Vagina (tissue), 2 donors: ENCODE measurements around the gene GSTT2B. TPM values are rescaled to one million over a fixed set of nuclear protein-coding genes. Genes with fewer than 3 reads are reported as not detected.
"Not testable (repeated sequence)": the region's sequence is repeated elsewhere in the genome, so short reads cannot be mapped to it uniquely, and the experiment has no call there.

Experiments used
- DNase-seq, 2 donors: peaks; one replicate each; pipeline ENCODE4 v3.0.0-alpha.2; 2017; ENCODE audit errors: extremely low spot score in 2 of 2
- H3K27ac ChIP-seq: fragments of 200-600 bp; sonication (generic); one replicate; pipeline ENCODE4 v1.5.1; 2019
- H3K27me3 ChIP-seq: fragments of 200-600 bp; sonication (generic); one replicate; pipeline ENCODE4 v1.5.1; 2019
- H3K36me3 ChIP-seq, 2 donors: fragments of 200-600 bp; sonication (generic); one replicate each; pipeline ENCODE4 v1.5.1; 2017 to 2019
- H3K4me1 ChIP-seq: fragments of 200-600 bp; sonication (generic); one replicate; pipeline ENCODE4 v1.5.1; 2019
- H3K4me3 ChIP-seq, 2 donors: fragments of 200-600 bp; sonication (generic); 1 replicate in 1 of 2; 2 replicates in 1 of 2; pipeline ENCODE4 v1.5.1; 2016 to 2019
- H3K9me3 ChIP-seq: fragments of 200-600 bp; sonication (generic); one replicate; pipeline ENCODE4 v1.5.1; 2019
- POLR2A ChIP-seq, 2 donors: fragments of 450-650 bp; IDR thresholded peaks; one replicate each; pipeline ENCODE4 v1.6.1; 2017; ENCODE audit warnings: antibody characterized with exemption in 2 of 2, mild to moderate bottlenecking in 2 of 2, moderate library complexity in 2 of 2
- POLR2AphosphoS5 ChIP-seq, 2 donors: sonication (generic); formaldehyde crosslinking; IDR thresholded peaks; one replicate each; pipeline ENCODE4 v1.9.0; 2017; ENCODE audit warnings: antibody characterized with exemption in 2 of 2, mild to moderate bottlenecking in 2 of 2, low read depth in 1 of 2; ENCODE audit not compliant: insufficient read depth in 1 of 2
- intact Hi-C: fragments of 100-400 bp; cut with DNase I; formaldehyde crosslinking; loops from one replicate; pipeline ENCODE4 v1.15.1; 2023
- total RNA-seq: library from RNA; depleted of rRNA; stranded (reverse); fragments of >200 nt; gene quantifications from one replicate; pipeline ENCODE4 v1.2.3, GENCODE V29; 2016
- TF ChIP-seq, protein P1 (sequence below), 3 experiments: fragments of 450-650 bp in 2 of 3; fragments of 200-600 bp in 1 of 3; sonication (generic) in 1 of 3; IDR thresholded peaks; one replicate each; pipeline ENCODE4 v1.5.1; 2017 to 2019; ENCODE audit warnings: antibody characterized with exemption in 3 of 3, mild to moderate bottlenecking in 2 of 3, moderate library complexity in 2 of 3

Gene GSTT2B
- total RNA-seq, 1 donor from 2014 or later = not detected

GRCh38 chr22:23938328-23939016 is 22.5 kb downstream of the GSTT2B start:
- TF ChIP-seq, protein P1, sequence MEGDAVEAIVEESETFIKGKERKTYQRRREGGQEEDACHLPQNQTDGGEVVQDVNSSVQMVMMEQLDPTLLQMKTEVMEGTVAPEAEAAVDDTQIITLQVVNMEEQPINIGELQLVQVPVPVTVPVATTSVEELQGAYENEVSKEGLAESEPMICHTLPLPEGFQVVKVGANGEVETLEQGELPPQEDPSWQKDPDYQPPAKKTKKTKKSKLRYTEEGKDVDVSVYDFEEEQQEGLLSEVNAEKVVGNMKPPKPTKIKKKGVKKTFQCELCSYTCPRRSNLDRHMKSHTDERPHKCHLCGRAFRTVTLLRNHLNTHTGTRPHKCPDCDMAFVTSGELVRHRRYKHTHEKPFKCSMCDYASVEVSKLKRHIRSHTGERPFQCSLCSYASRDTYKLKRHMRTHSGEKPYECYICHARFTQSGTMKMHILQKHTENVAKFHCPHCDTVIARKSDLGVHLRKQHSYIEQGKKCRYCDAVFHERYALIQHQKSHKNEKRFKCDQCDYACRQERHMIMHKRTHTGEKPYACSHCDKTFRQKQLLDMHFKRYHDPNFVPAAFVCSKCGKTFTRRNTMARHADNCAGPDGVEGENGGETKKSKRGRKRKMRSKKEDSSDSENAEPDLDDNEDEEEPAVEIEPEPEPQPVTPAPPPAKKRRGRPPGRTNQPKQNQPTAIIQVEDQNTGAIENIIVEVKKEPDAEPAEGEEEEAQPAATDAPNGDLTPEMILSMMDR (IDR thresholded peaks at IDR 0.05) = no peak
- no peak for TF ChIP-seq POLR2A (IDR thresholded peaks at IDR 0.05)
- TF ChIP-seq POLR2AphosphoS5 (IDR thresholded peaks at IDR 0.05; ENCODE audit: insufficient read depth in 1 of 2, low read depth in 1 of 2) = no peak
- intact Hi-C loops = loop anchor here (5.0 kb wide), 1 partner anchor 69 kb away; the partner anchor contains the start of gene GSTT4
- no peaks in the 10 kb centered on the region for H3K27me3 ChIP-seq
- H3K27ac ChIP-seq = no peak overlapping the region
- no peaks in the 10 kb centered on the region for H3K4me1 ChIP-seq
- H3K9me3 ChIP-seq = no peaks in the 10 kb centered on the region
- no peak for DNase-seq
- no peak overlapping the region for H3K4me3 ChIP-seq
- H3K36me3 ChIP-seq = no peaks in the 10 kb centered on the region

- H3K9me3 ChIP-seq = peaks cover 4% of the 10 kb centered on the region
- intact Hi-C loops = loop anchor here (5.0 kb wide), 1 partner anchor 46 kb away; the partner anchor contains the start of gene DDT
- no peak overlapping the region for H3K27ac ChIP-seq
- DNase-seq = no peak
- no peak for TF ChIP-seq POLR2AphosphoS5 (IDR thresholded peaks at IDR 0.05; ENCODE audit: insufficient read depth in 1 of 2, low read depth in 1 of 2)
- TF ChIP-seq, protein P1 (IDR thresholded peaks at IDR 0.05) = no peak
- TF ChIP-seq POLR2A (IDR thresholded peaks at IDR 0.05) = no peak
- H3K4me3 ChIP-seq = no peak overlapping the region
- peaks cover 8% of the 10 kb centered on the region for H3K4me1 ChIP-seq
- H3K36me3 ChIP-seq = no peaks in the 10 kb centered on the region
- no peaks in the 10 kb centered on the region for H3K27me3 ChIP-seq
Observed at GRCh38 chr22:23926561-23926960, 34.4 kb downstream of the GSTT2B start.

DNA sequence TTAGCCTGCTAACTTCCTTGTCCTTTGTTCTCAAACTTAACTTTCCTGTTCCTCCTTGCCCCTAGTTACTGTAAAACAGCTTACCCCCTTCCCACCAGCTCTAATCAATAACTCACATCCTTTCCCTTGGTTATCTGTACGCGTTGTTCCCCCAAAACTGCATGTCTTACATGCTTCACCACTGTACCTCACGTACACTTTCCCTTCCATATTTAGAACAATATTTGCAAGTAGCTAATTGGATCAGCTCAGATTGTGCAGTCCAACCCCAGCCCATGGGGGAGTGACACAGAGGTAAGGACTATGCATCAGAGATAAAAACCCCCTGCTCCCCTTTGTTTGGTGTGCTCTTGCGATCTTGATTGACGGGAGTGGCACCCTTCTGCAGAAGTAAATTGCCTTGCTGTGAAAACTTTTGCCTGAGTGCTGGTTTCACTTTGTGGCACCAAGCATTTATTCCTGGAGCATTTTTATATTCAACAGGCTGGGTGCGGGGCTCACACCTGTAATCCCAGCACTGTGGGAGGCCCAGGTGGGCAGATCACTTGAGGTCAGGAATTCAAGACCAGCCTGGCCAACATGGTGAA is 35.9 kb downstream of the GSTT2B start:
- intact Hi-C loops = loop anchor here (5.0 kb wide), 1 partner anchor 47 kb away; the partner anchor contains the start of gene DDT
- TF ChIP-seq POLR2AphosphoS5 (IDR thresholded peaks at IDR 0.05; ENCODE audit: insufficient read depth in 1 of 2, low read depth in 1 of 2) (no peak), POLR2A (IDR thresholded peaks at IDR 0.05) (no peak)
- TF ChIP-seq, protein P1 (IDR thresholded peaks at IDR 0.05) = no peak
- H3K9me3 ChIP-seq = peaks cover 4% of the 10 kb centered on the region
- H3K36me3 ChIP-seq = no peaks in the 10 kb centered on the region
- peaks cover 8% of the 10 kb centered on the region for H3K4me1 ChIP-seq
- no peak overlapping the region for H3K27ac ChIP-seq
- H3K4me3 ChIP-seq = no peak overlapping the region
- DNase-seq = no peak
- H3K27me3 ChIP-seq = no peaks in the 10 kb centered on the region

DNA sequence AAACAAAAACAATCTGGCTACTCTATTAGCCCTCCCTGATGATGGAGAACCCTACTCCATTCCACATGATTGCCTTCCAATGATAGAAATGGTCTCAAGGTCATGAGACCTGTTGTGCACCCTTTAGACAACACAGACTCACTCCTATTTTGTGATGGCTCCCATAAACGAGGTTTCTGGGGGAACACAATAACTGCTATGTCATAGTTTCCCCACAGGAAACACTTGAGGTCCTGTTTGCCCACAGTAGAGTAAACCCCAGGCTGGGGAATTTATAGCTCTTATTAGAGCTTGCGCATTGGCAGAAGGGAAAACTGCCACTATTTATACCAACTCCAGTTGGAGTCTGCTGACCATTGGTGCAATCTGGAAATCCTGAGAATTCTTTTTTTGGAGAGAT is 38.1 kb downstream of the GSTT2B start:
- H3K9me3 ChIP-seq = peaks cover 4% of the 10 kb centered on the region
- no peaks in the 10 kb centered on the region for H3K27me3 ChIP-seq
- no peak for TF ChIP-seq POLR2A (IDR thresholded peaks at IDR 0.05)
- TF ChIP-seq POLR2AphosphoS5 (IDR thresholded peaks at IDR 0.05; ENCODE audit: insufficient read depth in 1 of 2, low read depth in 1 of 2) = no peak
- TF ChIP-seq, protein P1 (IDR thresholded peaks at IDR 0.05) = no peak
- intact Hi-C loops = no loop called here
- H3K4me3 ChIP-seq = no peak overlapping the region
- no peaks in the 10 kb centered on the region for H3K36me3 ChIP-seq
- no peak overlapping the region for H3K27ac ChIP-seq
- no peak for DNase-seq
- no peaks in the 10 kb centered on the region for H3K4me1 ChIP-seq

DNA sequence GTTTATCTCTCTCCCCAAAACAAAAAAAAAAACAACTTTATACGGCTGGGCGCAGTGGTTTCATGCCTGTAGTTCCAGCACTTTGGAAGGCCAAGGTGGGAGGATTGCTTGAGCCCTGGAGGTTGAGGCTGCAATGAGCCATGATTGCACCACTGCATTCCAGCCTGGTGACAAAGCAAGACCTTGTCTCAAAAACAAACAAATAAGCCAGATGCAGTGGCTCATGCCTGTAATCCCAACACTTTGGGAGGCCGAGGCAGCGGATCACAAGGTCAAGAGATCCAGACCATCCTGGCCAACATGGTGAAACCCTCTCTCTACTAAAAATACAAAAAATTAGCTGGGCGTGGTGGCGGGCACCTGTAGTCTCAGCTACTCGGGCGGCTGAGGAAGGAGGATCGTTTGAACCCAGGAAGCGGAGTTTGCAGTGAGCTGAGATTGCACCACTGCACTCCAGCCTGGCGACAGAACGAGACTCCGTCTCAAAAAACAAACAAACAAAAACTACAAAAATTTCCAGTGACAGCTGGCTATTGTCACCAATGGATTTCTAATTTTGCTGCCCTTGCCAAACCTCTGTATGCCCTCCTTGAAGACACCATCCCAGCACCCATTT is 39.3 kb downstream of the GSTT2B start:
- not testable (repeated sequence) for H3K36me3 ChIP-seq

GRCh38 chr22:23920267-23920611 is 40.8 kb downstream of the GSTT2B start:
- peak in 1 of 2 donors; percentile 49 for DNase-seq
- H3K36me3 ChIP-seq, H3K4me3 ChIP-seq, intact Hi-C loops, H3K9me3 ChIP-seq, H3K4me1 ChIP-seq, H3K27ac ChIP-seq, H3K27me3 ChIP-seq: not testable (repeated sequence)

More for the DNA sequence above, 39.3 kb downstream of the GSTT2B start:
- intact Hi-C loops, H3K4me3 ChIP-seq, H3K27me3 ChIP-seq, H3K4me1 ChIP-seq, H3K27ac ChIP-seq, H3K9me3 ChIP-seq: not testable (repeated sequence)
- DNase-seq = peak in 1 of 2 donors; percentile 80
